ENCODE results near the gene VN1R5. TPM values are rescaled to one million over a fixed set of nuclear protein-coding genes. Genes with fewer than 3 reads are reported as not detected.
"Not testable (repeated sequence)": the region's sequence is repeated elsewhere in the genome, so short reads cannot be mapped to it uniquely, and the experiment has no call there.

VN1R5 gene
- not detected for total RNA-seq

- H3K36me3 ChIP-seq; intact Hi-C loops (cut with DNase I; ENCODE audit: low total_unique reads); H3K27ac ChIP-seq; DNase-seq (ENCODE audit: low spot score in 2 of 2); H3K4me1 ChIP-seq; H3K27me3 ChIP-seq; H3K9me3 ChIP-seq; H3K4me3 ChIP-seq: not testable (repeated sequence)
Measured at GRCh38 chr1:247255772-247256171, at the start of gene VN1R5. VN1R5 (plus strand) TSS chr1:247256072.

- intact Hi-C loops (cut with DNase I; ENCODE audit: low total_unique reads), result no loop called here
- peak overlapping the region; percentile 75 to 96 (median 77) for H3K4me3 ChIP-seq
Measured at GRCh38 chr1:247209396-247209795, 46.5 kb upstream of the VN1R5 start.

GRCh38 chr1:247210062-247210375, 45.9 kb upstream of the VN1R5 start:
- Histone ChIP-seq H3K27ac (peak overlapping the region; percentile 84 to 93), H3K4me1 (peaks cover 0 to 5% of the 10 kb centered on the region in 2 donors), H3K27me3 (no peaks in the 10 kb centered on the region), H3K4me3 (peak overlapping the region; percentile 75 to 96 (median 77)), H3K9me3 (no peaks in the 10 kb centered on the region), H3K36me3 (no peaks in the 10 kb centered on the region)
- no peak for DNase-seq (ENCODE audit: low spot score in 2 of 2)
- TF ChIP-seq POLR2A (IDR thresholded peaks at IDR 0.05) (no peak), POLR2AphosphoS5 (IDR thresholded peaks at IDR 0.05) (no peak), CTCF (IDR thresholded peaks at IDR 0.05) (no peak)
- intact Hi-C loops (cut with DNase I; ENCODE audit: low total_unique reads), result no loop called here

More at GRCh38 chr1:247209396-247209795, 46.5 kb upstream of the VN1R5 start:
- H3K9me3 ChIP-seq, result no peaks in the 10 kb centered on the region
- TF ChIP-seq CTCF (IDR thresholded peaks at IDR 0.05) (no peak), POLR2AphosphoS5 (IDR thresholded peaks at IDR 0.05) (no peak), POLR2A (IDR thresholded peaks at IDR 0.05) (no peak)
- no peaks in the 10 kb centered on the region for H3K27me3 ChIP-seq
- H3K27ac ChIP-seq, result no peak overlapping the region
- H3K4me1 ChIP-seq, result peaks cover 0 to 5% of the 10 kb centered on the region in 2 donors
- no peaks in the 10 kb centered on the region for H3K36me3 ChIP-seq
- DNase-seq (ENCODE audit: low spot score in 2 of 2), result no peak

GRCh38 chr1:247210376-247211117, 45.3 kb upstream of the VN1R5 start:
- Histone ChIP-seq H3K4me1 (peaks cover 0 to 5% of the 10 kb centered on the region in 2 donors), H3K9me3 (no peaks in the 10 kb centered on the region), H3K36me3 (no peaks in the 10 kb centered on the region), H3K4me3 (peak overlapping the region; percentile 75 to 96 (median 77)), H3K27me3 (no peaks in the 10 kb centered on the region), H3K27ac (peak overlapping the region; percentile 84 to 93)
- TF ChIP-seq POLR2AphosphoS5 (IDR thresholded peaks at IDR 0.05), result peak; percentile 40 to 87 (median 84)
- TF ChIP-seq CTCF (IDR thresholded peaks at IDR 0.05), result no peak
- peak; percentile 97 to 98 for DNase-seq (ENCODE audit: low spot score in 2 of 2)
- intact Hi-C loops (cut with DNase I; ENCODE audit: low total_unique reads), result no loop called here

GRCh38 chr1:247211339-247211738, 44.5 kb upstream of the VN1R5 start:
- intact Hi-C loops (cut with DNase I; ENCODE audit: low total_unique reads), result no loop called here
- peaks cover 0 to 5% of the 10 kb centered on the region in 2 donors for H3K4me1 ChIP-seq
- no peaks in the 10 kb centered on the region for H3K9me3 ChIP-seq
- H3K27ac ChIP-seq, result peak overlapping the region in 1 of 2 donors; percentile 84
- DNase-seq (ENCODE audit: low spot score in 2 of 2), result no peak
- no peaks in the 10 kb centered on the region for H3K27me3 ChIP-seq
- no peaks in the 10 kb centered on the region for H3K36me3 ChIP-seq
- peak overlapping the region in 1 of 3 donors; percentile 77 for H3K4me3 ChIP-seq
- TF ChIP-seq CTCF (IDR thresholded peaks at IDR 0.05) (no peak), POLR2A (IDR thresholded peaks at IDR 0.05) (no peak), POLR2AphosphoS5 (IDR thresholded peaks at IDR 0.05) (no peak)
